Stimulated activated CD8-positive, alpha-beta memory T cell treated with anti-CD3 and anti-CD28 coated beads, Interleukin-15, amount 100 ng/mL, for 24 hours (primary cell): ENCODE measurements around the gene C3orf20.

ENCODE experiments used
- DNase-seq: peaks from one replicate; pipeline ENCODE4 v3.0.0-alpha.2; 2020; ENCODE audit warnings: low read depth

C3orf20 gene

DNA sequence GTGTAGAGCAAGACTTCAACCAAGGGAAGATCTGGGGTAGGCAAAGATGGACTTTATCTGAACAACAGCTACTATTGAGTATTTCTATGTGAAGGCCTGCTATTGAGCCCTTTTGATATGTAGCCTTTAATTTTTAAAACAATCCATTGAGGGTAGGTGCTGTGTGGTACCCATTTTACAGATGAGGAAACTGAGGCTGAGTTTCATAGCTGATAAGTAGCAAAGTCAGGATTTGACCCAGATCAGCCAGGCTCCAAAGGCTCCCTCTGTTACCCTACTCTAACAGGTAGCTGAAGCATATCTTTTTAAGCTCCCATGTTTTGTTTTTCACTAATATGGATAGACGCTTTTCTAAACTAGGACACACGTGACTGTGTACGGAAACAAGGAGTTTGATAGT, 141.4 kb downstream of the C3orf20 start:
- DNase-seq, result no peak

DNA sequence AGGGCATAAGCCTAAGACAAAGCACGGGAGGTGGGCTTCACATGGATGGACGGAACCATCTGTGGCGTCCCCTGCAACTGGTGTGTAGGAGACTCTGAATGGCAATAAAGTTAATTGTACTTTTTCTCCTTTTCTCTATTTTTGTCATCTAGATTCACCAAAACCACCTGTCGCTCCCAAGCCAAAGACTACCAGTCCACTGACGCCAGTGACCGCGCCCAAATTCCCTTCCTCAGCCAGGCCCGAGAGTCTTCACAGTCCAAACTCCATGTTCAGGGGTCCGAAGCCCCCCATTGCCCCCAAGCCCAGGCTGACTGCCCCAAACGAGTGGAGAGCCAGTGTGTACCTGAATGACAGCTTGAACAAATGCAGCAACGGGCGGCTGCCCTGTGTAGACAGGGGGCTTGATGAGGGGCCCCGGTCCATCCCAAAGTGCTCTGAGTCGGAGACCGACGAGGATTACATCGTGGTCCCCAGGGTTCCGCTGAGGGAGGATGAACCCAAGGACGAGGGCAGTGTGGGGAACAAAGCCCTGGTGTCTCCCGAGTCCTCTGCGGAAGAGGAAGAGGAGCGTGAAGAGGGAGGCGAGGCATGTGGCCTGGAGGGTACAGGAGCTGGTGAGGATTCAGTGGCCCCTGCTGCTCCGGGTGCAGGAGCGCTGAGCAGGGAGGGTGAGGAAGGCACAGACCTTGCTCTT, 144.0 kb downstream of the C3orf20 start, which contains the start of gene FGD5:
TSS of gene FGD5 (plus strand) at position 159 of the 697 bp plus-strand sequence. CDS start at position 269, 110 bp downstream.
- no peak for DNase-seq

DNA sequence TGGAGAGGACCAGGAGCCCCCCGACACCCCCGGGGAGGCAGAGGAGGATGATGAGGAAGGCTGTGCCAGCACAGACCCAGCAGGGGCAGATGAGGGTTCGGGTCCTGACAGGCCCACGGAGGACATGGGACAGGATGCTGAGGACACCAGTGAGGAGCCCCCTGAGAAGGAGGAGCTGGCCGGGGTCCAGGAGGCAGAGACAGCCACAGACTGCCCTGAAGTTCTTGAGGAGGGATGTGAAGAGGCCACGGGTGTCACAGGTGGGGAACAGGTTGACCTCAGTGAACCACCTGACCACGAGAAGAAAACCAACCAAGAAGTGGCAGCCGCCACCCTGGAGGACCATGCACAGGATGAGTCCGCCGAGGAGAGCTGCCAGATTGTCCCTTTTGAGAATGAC, 144.7 kb downstream of the C3orf20 start:
- no peak for DNase-seq

DNA sequence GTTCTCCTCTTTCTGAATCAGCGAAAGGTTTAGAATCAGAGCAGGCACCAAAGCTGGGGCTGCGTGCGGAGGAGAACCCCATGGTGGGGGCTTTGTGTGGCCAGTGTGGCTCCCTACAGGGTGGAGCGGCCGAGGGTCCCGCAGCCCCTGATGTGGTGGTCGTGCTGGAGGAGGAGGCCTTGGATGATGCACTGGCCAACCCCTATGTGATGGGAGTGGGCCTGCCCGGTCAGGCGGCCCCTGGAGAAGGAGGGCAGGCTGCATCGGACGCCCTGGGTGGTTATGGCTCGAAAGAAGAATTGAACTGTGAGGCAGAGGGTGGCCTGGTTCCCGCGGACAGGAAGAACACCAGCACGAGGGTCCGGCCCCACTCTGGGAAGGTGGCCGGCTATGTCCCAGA, 145.2 kb downstream of the C3orf20 start:
- DNase-seq, result no peak

DNA sequence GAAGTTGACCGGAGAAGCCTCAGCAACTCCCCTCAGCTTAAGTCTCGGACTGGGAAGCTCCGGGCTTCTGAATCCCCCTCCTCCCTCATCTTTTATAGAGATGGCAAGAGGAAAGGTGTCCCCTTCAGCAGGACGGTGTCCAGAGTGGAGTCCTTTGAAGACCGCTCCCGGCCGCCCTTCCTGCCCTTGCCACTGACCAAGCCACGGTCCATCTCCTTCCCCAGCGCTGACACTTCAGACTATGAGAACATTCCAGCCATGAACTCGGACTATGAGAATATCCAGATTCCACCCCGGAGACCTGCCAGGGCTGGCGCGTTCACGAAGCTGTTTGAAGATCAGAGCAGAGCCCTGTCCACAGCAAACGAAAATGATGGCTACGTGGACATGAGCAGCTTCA, 146.2 kb downstream of the C3orf20 start:
- DNase-seq, result no peak

DNA sequence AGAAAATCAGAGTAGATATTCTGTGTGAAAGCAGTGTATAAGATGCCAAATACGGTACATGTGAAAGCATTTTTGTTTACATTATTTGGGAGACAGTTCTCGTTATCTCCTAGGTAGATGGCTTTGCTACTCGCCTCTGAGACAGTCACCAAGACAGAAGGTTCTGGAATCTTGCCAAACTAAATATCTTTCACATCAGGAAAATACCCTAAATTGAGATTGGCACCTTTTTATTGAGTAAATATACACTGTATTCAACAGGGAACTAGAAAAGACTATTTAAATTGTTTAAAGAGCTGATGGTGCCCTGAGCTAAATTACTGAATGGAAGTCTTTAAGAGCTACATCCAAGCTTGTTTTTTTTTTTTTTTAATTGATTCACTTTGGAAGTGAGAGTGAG, 147.2 kb downstream of the C3orf20 start:
- DNase-seq, result no peak
